ENCODE data around the gene PTDSS2.
"Not testable (repeated sequence)": the region's sequence is repeated elsewhere in the genome, so short reads cannot be mapped to it uniquely, and the experiment has no call there.

Gene PTDSS2

GRCh38 chr11:414318-414857, 35.7 kb upstream of the PTDSS2 start:
- peak in 1 of 2 experiments; percentile 40 for DNase-seq

DNA sequence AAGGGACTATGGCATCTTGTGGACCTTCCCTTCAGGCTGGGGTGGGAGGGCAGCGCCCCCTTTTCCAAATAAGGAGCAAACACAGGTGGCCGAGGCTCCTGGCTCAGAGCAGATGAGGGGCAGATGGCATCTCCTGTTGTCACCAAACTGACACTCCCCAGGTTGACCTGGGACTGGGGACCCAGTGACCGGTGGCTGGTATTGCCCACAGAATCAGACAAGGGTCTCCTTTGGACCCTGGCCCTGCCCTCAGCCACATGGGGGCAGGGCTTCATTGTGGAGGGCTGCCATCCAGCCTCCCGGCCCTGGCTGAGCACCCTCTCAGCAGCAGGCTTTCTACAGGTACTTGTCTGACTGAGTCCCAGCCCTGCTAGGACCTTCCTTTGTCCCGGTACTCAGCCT, 34.4 kb upstream of the PTDSS2 start:
- no peak for DNase-seq

- no peak for DNase-seq
Measured at GRCh38 chr11:416051-416756, 33.9 kb upstream of the PTDSS2 start.

DNA sequence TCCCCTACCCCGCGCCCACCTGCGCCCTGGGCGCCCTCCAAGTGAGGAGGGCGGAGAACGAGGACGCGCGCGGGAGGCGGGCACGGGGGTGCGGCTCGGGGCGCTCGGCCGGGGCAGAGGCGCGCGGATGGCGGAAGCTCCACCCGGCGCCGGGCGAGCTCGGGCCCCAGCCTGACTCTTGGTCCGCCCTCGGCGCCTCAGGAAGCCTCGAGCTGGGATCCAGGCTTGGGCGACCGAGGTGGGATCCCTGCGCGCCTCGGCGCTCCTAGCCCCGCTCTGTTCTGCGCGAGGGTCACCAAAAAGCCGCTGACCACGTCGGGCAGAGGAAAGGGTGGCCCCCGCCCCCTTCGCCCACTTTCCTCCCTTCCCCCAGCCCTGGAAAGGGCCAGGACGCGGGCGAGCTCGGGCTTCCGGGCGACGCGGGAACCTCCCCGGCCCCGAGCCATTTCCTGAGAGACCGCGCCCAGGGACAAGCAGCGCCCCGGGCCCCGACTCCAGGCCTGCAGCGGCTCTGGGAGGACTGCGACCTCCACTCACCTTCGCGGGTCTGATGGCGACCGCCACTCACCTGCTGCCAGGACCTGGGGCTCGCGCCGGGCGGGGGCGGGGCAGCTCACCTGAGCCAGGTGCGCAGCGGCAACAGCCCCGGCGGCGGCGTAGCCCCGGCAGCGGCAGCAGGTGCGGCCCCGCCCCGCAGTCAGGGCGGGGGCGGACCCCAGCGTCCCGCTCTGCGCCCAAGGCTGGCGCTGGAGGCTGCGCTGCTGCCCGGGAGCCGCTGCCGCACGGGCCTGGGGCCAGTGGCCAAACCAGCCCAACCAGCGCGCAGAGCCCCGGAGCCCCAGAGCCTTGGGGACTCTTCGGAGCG, 33.1 kb upstream of the PTDSS2 start:
- peak; percentile 52 to 62 for DNase-seq

DNA sequence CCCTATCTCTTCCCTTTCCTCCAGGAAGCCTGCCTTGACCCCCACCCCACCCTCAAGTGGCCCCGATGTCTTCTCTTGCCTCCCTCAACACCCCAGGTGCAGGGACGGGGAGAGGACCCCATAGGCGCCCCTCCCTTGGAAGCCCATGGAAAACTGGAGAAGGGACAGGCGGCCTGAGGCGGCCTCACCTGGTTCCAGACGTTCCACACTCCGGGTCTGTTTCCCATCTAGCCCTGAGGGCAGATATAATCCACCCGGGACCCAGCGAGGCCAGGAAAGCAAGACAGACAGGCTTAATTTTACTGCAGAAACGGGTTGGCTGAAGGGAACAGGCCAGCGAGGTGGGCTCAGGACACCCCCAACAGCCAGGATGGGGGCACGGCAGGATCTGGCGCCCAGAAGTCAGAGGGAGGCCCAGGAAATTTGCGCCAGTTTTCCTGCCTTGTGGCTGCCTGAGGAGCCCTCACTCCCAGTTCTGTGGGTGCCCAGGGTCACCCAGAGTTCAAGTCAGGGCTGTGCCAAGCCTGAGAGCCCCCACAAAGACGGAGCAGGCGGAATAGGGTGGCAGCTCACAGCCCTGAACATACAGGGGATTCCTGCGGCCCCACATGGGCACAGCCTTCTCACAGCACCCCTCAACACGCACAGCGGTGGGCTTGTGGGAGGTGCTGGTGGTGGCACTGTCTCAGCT, 32.3 kb upstream of the PTDSS2 start:
- DNase-seq: no peak

GRCh38 chr11:418343-419247, 31.5 kb upstream of the PTDSS2 start:
- DNase-seq: no peak

GRCh38 chr11:419248-420005, 30.7 kb upstream of the PTDSS2 start:
- no peak for DNase-seq

DNA sequence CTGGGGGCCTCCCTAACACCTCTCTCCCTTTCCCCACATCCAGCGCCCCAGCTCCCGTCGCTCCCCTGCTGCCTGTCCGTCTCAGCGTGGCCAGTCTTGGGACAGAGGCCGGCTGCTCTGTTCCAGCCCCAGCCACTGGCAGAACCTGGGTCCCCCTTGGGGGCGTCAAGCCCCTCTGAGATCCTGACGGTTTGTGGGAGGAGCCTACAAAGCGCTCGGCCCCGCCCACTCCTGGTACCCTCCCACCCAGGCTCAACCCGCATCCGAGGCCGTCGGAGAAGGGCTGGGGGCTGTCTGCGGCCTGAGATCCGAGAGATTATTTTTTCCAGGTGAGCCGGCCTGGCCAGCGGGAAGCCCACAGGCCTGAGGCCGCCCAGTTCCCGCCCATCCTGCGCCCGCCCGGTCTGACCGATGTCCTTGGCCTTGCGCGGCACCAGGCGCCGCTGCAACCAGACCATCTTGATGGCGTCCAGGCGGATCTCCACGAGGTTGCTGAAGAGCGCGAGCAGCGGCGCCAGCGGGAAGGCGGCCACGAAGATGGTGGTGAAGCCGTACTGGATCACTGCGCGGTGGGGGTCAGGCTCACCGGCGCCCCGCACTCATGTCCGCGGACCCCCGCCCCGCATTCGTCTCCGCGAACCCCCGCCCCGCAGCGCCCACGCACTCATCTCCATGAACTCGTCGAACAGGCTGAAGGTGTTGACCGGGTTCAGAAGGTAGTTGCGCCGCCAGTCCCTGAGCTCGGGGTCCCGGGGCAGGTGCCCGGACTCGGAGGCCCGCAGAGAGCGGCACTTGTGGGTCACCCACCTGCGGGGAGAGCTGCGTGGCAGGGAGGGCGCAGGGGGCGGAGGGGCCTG, 29.8 kb upstream of the PTDSS2 start:
- no peak for DNase-seq

DNA sequence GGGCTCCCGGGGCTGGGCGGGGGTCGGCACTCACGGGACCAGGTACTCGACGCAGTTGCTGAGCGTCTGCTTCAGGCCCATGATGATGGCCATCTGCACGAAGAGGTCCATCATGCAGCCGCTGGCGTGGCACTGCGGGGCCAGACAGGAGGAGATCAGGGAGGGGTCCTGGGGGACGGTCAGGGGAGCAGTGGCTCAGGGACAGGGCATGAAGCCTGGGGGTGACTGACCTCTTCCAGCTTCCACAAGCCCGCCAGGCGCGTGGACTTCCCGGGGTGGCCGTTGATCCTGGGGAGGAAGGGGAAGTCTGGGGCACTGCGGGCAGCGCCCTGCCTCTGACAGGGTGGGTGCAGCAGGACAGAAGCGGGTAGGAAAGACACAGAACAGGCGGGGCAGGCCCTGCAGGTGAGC, 29.2 kb upstream of the PTDSS2 start:
- DNase-seq: no peak

DNA sequence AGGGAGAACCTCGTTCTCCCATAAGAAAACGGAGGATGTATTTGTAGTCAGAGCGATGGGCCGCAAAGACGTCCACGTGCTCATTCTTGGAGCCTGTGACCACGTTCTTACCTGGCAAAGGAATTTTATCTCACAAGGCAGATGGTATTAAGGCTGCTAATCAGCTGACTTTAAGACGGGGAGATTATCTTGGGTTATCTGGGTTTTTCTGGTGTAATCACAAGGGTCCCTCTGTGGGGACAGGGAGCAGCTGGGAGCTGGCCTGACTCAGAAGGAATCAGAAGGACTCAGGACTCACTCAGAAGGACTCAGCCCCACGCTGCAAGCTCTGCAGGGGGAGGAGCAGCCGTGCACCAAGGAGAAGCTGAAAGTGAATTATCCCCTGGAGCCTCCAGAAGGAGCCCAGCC, 27.8 kb upstream of the PTDSS2 start:
- DNase-seq: no peak

- DNase-seq: no peak
Measured at GRCh38 chr11:424232-424631, 25.8 kb upstream of the PTDSS2 start.

DNA sequence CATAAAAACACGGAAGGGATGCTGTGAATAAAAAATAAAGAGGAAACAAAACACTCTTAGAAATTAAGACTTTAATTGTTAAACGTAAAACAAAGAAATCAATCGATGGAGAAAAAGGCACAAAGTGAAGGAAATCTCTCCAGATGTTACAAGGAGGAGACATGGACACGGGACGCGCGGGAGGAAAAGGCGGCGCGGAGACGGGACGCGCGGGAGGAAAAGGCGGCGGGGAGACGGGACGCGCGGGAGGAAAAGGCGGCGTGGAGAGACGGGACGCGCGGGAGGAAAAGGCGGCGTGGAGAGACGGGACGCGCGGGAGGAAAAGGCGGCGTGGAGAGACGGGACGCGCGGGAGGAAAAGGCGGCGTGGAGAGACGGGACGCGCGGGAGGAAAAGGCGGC, 25.3 kb upstream of the PTDSS2 start:
- DNase-seq: not testable (repeated sequence)

- DNase-seq: no peak
Measured at GRCh38 chr11:425301-425700, 24.8 kb upstream of the PTDSS2 start.

- DNase-seq: no peak
Measured at GRCh38 chr11:426851-427250, 23.2 kb upstream of the PTDSS2 start.

GRCh38 chr11:428295-428694, 21.8 kb upstream of the PTDSS2 start:
- no peak for DNase-seq

GRCh38 chr11:429391-429790, 20.7 kb upstream of the PTDSS2 start:
- DNase-seq: no peak

DNA sequence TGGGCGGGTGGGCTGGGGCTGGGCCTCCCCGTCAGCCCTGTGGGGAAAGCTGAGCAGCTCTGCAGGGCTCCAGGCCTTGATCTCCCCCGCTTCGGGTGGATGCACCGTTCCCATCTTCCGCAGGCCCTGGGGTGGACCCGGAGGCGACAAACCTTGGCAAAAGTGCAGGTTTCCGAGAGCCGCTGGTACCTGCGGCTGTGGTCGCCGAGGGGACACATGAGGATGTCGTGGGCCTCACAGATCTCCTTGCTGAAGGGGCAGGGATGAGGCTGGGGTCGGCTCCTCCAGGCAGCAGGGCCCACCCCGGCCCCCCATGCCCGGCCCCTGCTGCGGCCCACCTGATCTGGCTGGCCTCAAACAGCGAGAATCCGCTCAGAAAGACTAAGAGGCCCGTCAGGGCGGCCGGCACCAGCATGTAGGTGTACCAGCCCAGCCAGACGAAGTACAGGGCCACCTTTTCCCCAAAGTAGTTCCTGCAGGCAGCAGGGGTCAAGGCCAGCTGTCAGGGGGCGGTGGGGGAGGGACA, 20.1 kb upstream of the PTDSS2 start:
- no peak for DNase-seq

DNA sequence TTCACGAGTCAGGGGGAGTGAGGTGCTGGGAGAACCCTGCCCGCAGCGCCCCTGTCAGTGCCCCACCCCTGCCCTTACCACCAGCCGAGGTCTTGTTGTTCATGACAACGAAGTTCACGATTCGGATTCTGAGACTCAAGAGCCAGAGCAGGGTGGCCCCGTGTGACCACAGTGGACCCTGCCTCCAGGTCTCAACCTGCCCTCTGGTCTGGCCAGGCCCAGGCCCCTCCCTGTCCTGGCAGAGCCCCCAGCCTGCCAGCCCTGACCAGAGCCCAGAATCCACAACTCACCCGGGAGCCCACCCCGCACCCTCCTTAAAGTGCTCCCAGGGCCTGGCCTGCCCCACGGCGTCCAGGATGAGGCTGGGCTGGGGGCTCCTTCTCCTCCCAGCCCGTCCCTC, 18.2 kb upstream of the PTDSS2 start:
- DNase-seq: no peak

GRCh38 chr11:432501-433100, 17.5 kb upstream of the PTDSS2 start:
- no peak for DNase-seq

- DNase-seq: no peak
Measured at GRCh38 chr11:433111-433510, 17.0 kb upstream of the PTDSS2 start.

Measured in activated CD4-positive, alpha-beta T cell treated with anti-CD3 and anti-CD28 coated beads, Interleukin-2, amount 50 U/mL, for 48 hours (primary cell).